Ureter (tissue), 1 donor: ENCODE measurements around the gene DIP2B. TPM values are rescaled to one million over a fixed set of nuclear protein-coding genes. Genes with fewer than 3 reads are reported as not detected.
"Not testable (repeated sequence)": the region's sequence is repeated elsewhere in the genome, so short reads cannot be mapped to it uniquely, and the experiment has no call there.

ENCODE experiments used
- DNase-seq: peaks from one replicate; pipeline ENCODE4 v3.0.0-alpha.2; 2020; ENCODE audit warnings: low spot score
- total RNA-seq: library from RNA; stranded (reverse); gene quantifications from one replicate; pipeline ENCODE4 v1.2.4, GENCODE V29; 2023
- donor health status: DM: yes; HTN: yes; CAD: no.

DIP2B gene
- total RNA-seq, 1 donor from 2014 or later, result 27.0 TPM

GRCh38 chr12:50520416-50521207 lies 15.8 kb downstream of the DIP2B start:
- DNase-seq, result no peak

GRCh38 chr12:50521781-50522180 lies 17.0 kb downstream of the DIP2B start:
- not testable (repeated sequence) for DNase-seq

DNA sequence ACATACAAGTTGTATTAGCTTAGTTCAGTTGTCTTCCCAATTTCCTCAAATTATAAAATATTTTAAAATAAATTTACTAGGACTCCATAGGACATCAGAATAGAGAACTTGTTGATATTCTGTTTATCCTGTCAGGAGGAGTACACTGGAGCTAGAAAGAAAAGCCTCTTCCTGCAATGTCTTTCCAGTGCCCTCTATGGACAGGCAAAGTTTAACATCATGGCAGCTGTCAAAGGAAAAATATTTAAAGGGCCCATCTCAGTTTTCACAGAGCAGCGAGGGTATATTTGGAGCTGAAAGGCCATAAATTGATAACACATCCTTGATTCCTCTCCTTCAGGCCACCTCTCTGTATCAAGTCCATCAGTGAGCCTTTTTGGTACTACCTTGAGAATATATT lies 19.0 kb downstream of the DIP2B start:
- no peak for DNase-seq

DNA sequence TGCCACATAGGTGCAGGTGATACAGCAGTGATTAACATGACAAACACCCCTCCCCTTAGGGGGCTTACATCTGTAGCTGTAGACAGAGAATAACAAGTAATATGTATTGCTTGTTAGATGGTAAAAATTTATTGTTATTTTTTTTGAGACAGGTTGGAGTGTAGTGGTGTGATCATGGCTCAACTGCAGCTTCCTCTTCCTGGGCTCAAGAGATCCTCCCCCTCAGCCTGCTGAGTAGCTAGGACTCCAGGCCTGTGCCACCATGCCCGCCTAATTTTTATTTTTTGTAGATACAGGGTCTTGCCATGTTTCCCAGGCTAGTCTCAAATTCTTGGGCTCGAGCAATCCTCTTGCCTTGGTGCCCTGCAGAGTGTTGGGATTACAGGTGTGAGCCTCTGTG lies 19.8 kb downstream of the DIP2B start:
- DNase-seq, result no peak

DNA sequence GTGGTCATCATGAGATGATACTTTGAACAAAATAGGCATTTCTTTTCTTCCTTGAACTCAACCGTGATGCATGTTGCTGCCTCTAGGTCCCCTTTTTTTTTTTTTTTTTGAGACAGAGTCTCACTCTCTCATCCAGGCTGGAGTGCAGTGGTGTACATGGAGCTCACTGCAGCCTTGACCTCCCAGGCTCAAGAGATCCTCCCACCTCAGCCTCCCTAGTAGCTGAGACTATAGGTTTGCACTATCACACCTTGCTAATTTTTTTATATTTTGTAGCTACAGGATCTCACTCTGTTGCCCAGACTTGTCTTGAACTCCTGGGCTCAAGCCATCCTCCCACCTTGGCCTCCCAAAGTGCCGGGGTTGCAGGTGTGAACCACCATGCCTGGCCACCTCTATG lies 20.6 kb downstream of the DIP2B start:
- DNase-seq, result no peak

DNA sequence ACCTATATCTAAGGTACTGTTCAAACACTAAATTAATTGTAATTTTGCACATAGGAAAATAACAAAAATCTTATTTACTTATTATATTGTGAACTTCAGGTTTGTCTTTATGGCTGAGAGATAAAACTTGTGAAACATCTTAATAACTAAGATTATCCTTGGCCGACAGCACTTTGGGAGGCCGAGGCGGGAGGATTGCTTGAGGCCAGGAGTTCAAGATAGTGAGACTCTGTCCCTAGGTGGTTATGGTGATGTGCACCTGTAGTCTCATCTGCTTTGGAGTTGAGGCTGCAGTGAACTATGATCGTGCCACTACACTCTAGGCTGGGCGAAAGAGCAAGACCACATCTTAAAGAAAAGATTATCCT lies 22.6 kb downstream of the DIP2B start:
- DNase-seq, result no peak

GRCh38 chr12:50528800-50529199 lies 24.0 kb downstream of the DIP2B start:
- DNase-seq, result no peak

GRCh38 chr12:50529345-50529744 lies 24.6 kb downstream of the DIP2B start:
- DNase-seq, result no peak

DNA sequence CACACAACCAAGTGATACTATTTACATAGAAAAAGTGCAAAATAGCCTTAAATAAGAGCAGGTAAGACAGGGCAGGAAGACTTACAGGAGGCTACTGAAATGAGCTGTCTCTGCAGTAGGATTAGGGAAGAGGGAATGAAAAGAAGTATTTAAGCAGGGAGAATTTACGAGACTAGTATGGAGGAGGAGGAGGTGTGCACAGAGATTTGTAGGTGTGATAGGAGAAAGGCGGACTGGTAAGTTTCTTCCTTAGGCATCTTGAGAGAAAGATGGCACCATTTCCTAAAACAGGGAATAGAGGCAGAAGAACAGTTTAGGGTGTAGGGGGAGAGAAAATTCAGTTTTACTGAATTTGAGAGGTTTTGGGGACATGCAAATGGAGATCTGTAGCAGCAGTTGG lies 25.7 kb downstream of the DIP2B start:
- DNase-seq, result no peak

GRCh38 chr12:50533203-50533584 lies 28.4 kb downstream of the DIP2B start:
- DNase-seq, result no peak

DNA sequence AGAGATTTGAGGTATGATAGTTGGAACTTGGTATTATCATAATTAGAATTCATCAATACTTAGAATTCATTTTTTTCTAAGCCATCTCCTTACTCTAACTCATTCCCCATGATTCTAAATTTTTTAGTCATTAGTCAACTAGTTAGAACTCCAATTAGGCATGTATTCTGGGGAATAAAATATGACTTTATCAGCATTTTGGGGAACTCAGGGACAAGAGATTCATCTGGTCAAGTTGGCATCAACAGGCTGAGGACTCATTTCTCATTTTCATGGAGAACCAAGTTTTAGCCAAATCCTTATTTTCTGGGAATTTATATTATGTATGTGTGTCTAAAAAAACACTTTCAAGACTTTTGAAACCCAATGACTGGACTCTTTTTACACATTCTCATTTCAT lies 29.2 kb downstream of the DIP2B start:
- no peak for DNase-seq

GRCh38 chr12:50536831-50537537 lies 32.2 kb downstream of the DIP2B start:
- no peak for DNase-seq

GRCh38 chr12:50537538-50537919 lies 32.7 kb downstream of the DIP2B start:
- DNase-seq, result no peak

GRCh38 chr12:50538182-50538581 lies 33.4 kb downstream of the DIP2B start:
- DNase-seq, result no peak

- DNase-seq, result no peak
Measured at GRCh38 chr12:50541139-50541538, 36.4 kb downstream of the DIP2B start.

GRCh38 chr12:50542448-50542847 lies 37.7 kb downstream of the DIP2B start:
- DNase-seq, result no peak

GRCh38 chr12:50543188-50543587 lies 38.4 kb downstream of the DIP2B start:
- not testable (repeated sequence) for DNase-seq

DNA sequence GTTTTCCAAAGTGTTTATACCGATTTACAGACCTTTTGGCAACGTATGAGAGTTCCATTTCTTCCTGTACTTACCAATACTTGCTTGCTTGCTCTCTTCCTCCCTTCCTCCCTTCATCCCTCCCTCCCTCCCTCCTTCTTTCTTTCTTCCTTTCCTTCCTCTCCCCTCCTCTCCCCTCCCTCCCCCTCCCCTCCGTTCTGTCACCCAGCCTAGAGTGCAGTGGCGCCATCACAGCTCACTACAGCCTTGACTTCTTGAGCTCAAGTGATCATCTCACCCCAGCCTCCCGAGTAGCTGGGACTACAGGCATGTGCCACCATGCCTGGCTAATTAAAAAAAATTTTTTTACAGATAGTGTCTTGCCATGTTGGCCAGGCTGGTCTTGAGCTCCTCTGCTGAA lies 40.4 kb downstream of the DIP2B start:
- DNase-seq, result no peak

DNA sequence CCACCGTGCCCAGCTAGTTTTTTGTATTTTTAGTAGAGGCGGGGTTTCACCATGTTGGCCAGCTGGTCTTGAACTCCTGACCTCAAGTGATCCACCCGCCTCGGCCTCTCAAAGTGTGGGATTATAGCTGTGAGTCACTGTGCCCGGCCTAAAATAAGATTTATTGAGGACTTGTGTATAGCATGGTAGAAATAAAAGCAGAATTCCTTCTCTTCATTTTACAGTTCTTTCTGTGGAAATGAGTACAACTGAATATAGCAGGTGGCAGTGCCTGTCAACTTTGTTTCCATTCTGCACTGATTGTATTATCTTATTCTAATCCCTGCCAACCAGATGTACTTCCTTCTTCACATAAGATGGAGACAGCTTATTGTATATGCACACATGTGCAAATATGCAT lies 41.0 kb downstream of the DIP2B start:
- DNase-seq, result no peak

DNA sequence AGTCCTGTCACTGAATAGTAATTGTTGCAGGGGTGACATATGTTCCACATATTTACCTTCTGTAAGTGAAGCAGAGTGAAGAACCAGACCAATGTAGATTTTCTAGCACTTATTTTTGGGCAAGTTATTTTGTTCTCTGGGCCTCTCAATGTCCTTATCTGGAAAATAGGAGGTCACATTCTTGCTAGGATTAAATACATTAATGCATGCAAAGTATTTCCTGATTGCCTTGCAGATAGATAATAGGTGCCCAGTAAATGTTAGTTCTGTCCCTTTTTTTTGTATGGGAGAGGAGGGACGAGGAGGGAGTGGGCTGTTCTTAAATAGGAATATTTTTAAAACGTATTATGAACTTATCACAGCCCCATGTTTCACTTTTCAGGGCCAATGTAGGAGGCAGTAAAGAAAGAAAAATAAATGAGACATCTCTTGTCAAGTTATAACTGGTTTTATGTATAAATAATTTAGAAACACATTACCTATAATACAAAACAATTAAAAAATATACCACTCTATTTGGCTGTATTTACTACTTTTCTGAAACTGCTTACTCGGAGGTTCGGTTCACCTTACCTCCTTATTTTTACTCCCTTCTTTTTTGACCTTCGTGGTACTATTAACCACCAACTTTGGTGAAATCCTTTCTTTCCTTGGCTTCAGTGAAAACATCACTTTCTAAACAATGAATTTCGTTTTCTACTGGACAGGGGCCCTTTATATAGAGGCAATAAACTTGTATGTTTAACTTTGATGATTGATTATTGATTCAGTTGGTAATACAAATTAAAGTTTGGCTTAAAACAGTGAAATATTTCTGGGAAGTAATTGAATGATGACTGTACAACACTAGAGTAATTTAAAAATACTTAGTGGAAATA lies 41.9 kb downstream of the DIP2B start:
- no peak for DNase-seq

- no peak for DNase-seq
Measured at GRCh38 chr12:50547742-50548141, 43.0 kb downstream of the DIP2B start.

- no peak for DNase-seq
Measured at GRCh38 chr12:50549885-50550284, 45.1 kb downstream of the DIP2B start.
